SK-N-SH (cell line): ENCODE data around the gene CDH26. TPM values are rescaled to one million over a fixed set of nuclear protein-coding genes. Genes with fewer than 3 reads are reported as not detected.

Source experiments
- CTCF ChIA-PET: fragments of 300-600, 350-600 bp; formaldehyde crosslinking; extraction: SDS; loops from one replicate; lab custom pipeline; 2021; lab: Yijun Ruan, JAX
- POLR2A ChIA-PET: fragments of 350-600 bp; sonication (Branson Sonifier 250); formaldehyde crosslinking; extraction: SDS; loops from one replicate; lab custom pipeline; 2020; ENCODE audit warnings: antibody characterized with exemption, inconsistent platforms; lab: Yijun Ruan, JAX
- DNase-seq: peaks from one replicate; pipeline ENCODE4 v3.0.0; 2012
- H2AFZ ChIP-seq: fragments of 200-600 bp; sonication (generic); 2 replicates; pipeline ENCODE4 v1.8.1; 2016; ENCODE audit warnings: antibody characterized with exemption, mild to moderate bottlenecking, low read depth
- H3F3A ChIP-seq: fragments of 200-600 bp; sonication (generic); replicated peaks from 2 replicates; pipeline ENCODE3; 2016; ENCODE audit warnings: antibody characterized with exemption, mild to moderate bottlenecking; ENCODE audit not compliant: insufficient read depth
- H3K27ac ChIP-seq, 2 experiments: fragments of 200-500 bp in 1 of 2; fragments of 200-600 bp in 1 of 2; sonication (Bioruptor generic) in 1 of 2; sonication (generic), shearing (Covaris generic) in 1 of 2; 2 replicates each; pipeline versions ENCODE4 v1.5.1 to v1.6.1; 2014 to 2016; ENCODE audit warnings: low read depth in 2 of 2, inconsistent platforms in 1 of 2, low read length in 1 of 2, mild to moderate bottlenecking in 1 of 2, mixed read lengths in 1 of 2
- H3K27me3 ChIP-seq: fragments of 200-600 bp; sonication (generic), shearing (Covaris generic); 2 replicates; pipeline ENCODE4 v1.6.1; 2016; ENCODE audit warnings: mixed run types; ENCODE audit not compliant: insufficient read depth
- H3K36me3 ChIP-seq, 2 experiments: fragments of 200-500 bp in 1 of 2; fragments of 200-600 bp in 1 of 2; sonication (Bioruptor generic) in 1 of 2; sonication (generic) in 1 of 2; replicated peaks in 1 of 2; 2 replicates each; pipeline versions ENCODE3 to v1.5.1; 2014 to 2016; ENCODE audit warnings: low read length in 1 of 2, mild to moderate bottlenecking in 1 of 2; ENCODE audit not compliant: insufficient read depth in 2 of 2, control insufficient read depth in 1 of 2
- H3K4me1 ChIP-seq, 2 experiments: fragments of 200-500 bp in 1 of 2; fragments of 200-600 bp in 1 of 2; sonication (Bioruptor generic) in 1 of 2; sonication (generic), shearing (Covaris generic) in 1 of 2; 2 replicates each; pipeline versions ENCODE4 v1.5.1 to v1.6.1; 2014 to 2016; ENCODE audit warnings: low read depth in 1 of 2, low read length in 1 of 2, mixed run types in 1 of 2; ENCODE audit not compliant: insufficient read depth in 2 of 2, control insufficient read depth in 1 of 2
- H3K4me2 ChIP-seq: fragments of 200-600 bp; sonication (generic), shearing (Covaris generic); 2 replicates; pipeline ENCODE4 v1.6.1; 2017; ENCODE audit warnings: mixed run types
- H3K4me3 ChIP-seq, 2 experiments: fragments of 200-500 bp in 1 of 2; fragments of 200-600 bp in 1 of 2; sonication (Bioruptor generic) in 1 of 2; sonication (generic), shearing (Covaris generic) in 1 of 2; 2 replicates each; pipeline versions ENCODE4 v1.5.1 to v1.8.1; 2014 to 2016; ENCODE audit warnings: low read depth in 2 of 2, inconsistent platforms in 1 of 2, low read length in 1 of 2, mild to moderate bottlenecking in 1 of 2, mixed read lengths in 1 of 2, moderate library complexity in 1 of 2
- H3K79me2 ChIP-seq: fragments of 200-600 bp; sonication (generic); 2 replicates; pipeline ENCODE4 v1.8.1; 2017; ENCODE audit warnings: mild to moderate bottlenecking; ENCODE audit not compliant: insufficient read depth
- H3K9ac ChIP-seq: fragments of 200-600 bp; sonication (generic); 2 replicates; pipeline ENCODE4 v1.6.1; 2017; ENCODE audit warnings: mixed run types
- H3K9me2 ChIP-seq: fragments of 200-600 bp; sonication (generic); 2 replicates; pipeline ENCODE4 v1.6.1; 2017; ENCODE audit warnings: mixed run types
- H3K9me3 ChIP-seq: fragments of 200-600 bp; sonication (generic); 2 replicates; pipeline ENCODE4 v1.6.1; 2017; ENCODE audit warnings: mixed run types, mild to moderate bottlenecking, moderate library complexity
- H4K20me1 ChIP-seq: fragments of 200-600 bp; sonication (generic); 2 replicates; pipeline ENCODE4 v1.6.1; 2017; ENCODE audit warnings: mild to moderate bottlenecking, mixed run types; ENCODE audit not compliant: insufficient read depth
- EP300 ChIP-seq, 2 experiments: IDR thresholded peaks; 2 replicates each; pipeline versions ENCODE4 v1.4.0 to v1.6.1; 2012; ENCODE audit warnings: borderline replicate concordance in 1 of 2, low read depth in 1 of 2, low read length in 1 of 2
- FOSL2 ChIP-seq: IDR thresholded peaks from 2 replicates; pipeline ENCODE4 v1.4.0; 2012; ENCODE audit warnings: low read depth, mild to moderate bottlenecking, moderate library complexity, borderline replicate concordance
- GATA2 ChIP-seq: sonication (generic); formaldehyde crosslinking; IDR thresholded peaks from 2 replicates; pipeline ENCODE4 v1.5.0; 2020; ENCODE audit warnings: mild to moderate bottlenecking, missing genetic modification reagents
- MXI1 ChIP-seq: IDR thresholded peaks from 2 replicates; pipeline ENCODE4 v1.6.1; 2012; ENCODE audit warnings: mild to moderate bottlenecking, low read depth, low read length, improper control_type of control experiment
- POLR2AphosphoS5 ChIP-seq: IDR thresholded peaks from 2 replicates; pipeline ENCODE4 v1.6.1; 2012; ENCODE audit warnings: low read depth, low read length
- RAD21 ChIP-seq: IDR thresholded peaks from 2 replicates; pipeline ENCODE4 v1.6.1; 2012; ENCODE audit warnings: mild to moderate bottlenecking, low read length
- RXRA ChIP-seq: IDR thresholded peaks from 2 replicates; pipeline ENCODE4 v1.4.0; 2012; ENCODE audit warnings: low read depth, mild to moderate bottlenecking, borderline replicate concordance
- SMC3 ChIP-seq: IDR thresholded peaks from 2 replicates; pipeline ENCODE4 v1.6.1; 2012; ENCODE audit warnings: low read depth, low read length, improper control_type of control experiment
- WGBS: methylation state at CpG from one replicate; pipeline ENCODE4 v1.1.6; 2017; ENCODE audit warnings: low lambda C conversion rate; 5-methylcytosine and 5-hydroxymethylcytosine counted together
- polyA plus RNA-seq, 3 experiments: library from polyadenylated mRNA; depleted of rRNA; stranded (reverse); fragments of >200 nt; gene quantifications; 2 replicates each; pipeline ENCODE4 v1.2.3, GENCODE V29; 2012
- TF ChIP-seq, protein P1 (sequence below): IDR thresholded peaks from 2 replicates; pipeline ENCODE4 v1.6.1; 2012; ENCODE audit warnings: mild to moderate bottlenecking, low read depth, low read length, moderate library complexity
- TF ChIP-seq, protein P2 (sequence below): IDR thresholded peaks from 2 replicates; pipeline ENCODE4 v1.4.0; 2012; ENCODE audit warnings: low read depth, borderline replicate concordance
- TF ChIP-seq, protein P3 (sequence below): fragments of 200-600 bp; sonication (generic); IDR thresholded peaks from 2 replicates; pipeline ENCODE4 v1.6.1; 2017; ENCODE audit warnings: antibody characterized with exemption, mild to moderate bottlenecking, moderate library complexity
- TF ChIP-seq, protein P4 (sequence below): IDR thresholded peaks from 2 replicates; pipeline ENCODE4 v1.4.0; 2012; ENCODE audit warnings: low read depth, borderline replicate concordance

Gene CDH26
- polyA plus RNA-seq, 1 of the 3 experiments (the other 2 are of a cell fraction): 0.13 TPM

DNA sequence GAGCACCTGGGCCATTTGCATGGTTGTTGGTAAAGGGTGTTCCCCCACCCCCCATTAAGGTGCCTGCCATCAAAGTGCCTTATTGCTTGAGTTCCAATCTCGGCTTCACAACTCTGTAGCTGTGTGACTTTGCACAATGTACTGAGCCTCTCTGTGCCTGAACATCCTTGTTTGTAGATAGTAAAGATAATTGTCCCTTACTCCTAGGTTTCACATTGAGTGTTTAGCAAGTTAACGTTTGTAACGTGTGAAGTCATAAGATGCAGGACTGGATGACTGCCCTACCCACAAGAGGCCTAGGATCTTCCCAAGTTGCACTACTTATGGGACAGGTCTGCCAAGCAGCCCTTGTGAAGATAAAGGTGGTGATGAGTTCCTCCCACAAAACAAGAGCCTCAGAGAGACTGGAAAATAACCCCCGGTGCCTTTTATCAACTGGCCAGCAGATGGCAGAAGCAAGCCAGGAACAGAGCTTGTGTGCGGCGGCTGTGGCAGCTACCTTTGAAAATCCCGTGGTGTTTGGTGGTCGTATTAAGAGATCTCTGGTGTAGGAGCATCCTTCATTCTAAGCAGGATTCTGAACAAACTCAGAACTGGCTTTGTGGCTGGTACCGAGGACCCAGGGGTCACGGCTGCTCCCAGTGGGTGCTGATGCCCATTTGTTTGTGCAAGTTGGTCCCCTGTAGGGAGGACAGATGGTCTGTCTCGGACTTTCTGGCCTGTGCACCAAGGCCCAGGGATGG lies 99.1 kb downstream of the CDH26 start:
- peak; percentile 78 for DNase-seq

DNA sequence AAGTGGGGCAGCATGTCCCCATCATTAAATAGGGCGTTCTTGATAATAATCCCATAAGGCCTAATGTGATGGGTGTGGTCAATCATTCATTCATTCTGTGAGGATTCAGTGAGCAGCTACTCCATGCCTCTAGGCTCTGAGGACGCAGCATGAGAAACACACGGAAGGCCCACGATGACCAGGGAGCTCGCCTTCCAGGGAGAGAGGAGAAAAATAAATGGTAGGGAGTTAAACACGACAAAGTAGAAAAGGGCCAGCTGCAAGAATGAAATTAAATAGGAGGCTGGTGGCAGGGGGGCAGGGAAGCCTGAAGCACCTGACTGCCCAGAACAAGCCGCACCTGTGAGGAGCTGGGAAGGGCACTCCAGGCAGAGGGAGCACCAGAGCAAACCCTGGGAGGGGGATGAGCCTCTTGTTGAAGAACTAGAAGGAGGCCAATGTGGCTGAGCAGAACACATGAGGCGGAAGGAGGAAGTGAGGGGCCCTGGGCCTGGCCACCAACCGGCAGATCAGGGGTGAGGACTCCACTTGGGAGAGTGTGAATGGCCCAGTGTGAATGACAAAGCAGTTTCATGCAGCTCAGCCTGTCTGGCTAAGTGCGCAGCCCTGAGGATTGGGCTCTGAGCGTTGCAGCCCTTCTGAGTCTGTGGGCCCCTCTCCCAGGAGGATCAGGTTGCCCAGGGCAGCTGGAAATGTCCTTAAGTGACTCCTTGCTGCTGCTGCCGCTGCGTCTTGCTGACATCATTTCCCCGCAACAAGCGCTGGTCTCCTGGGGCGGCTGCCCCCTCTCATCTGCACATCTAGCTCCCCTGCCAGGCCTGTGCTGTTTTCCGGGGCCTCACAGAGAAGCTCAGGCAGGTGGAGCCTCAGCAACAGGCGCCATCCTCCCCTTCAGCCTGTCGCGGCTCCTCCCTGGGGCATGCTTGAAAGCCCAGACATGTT lies 99.9 kb downstream of the CDH26 start:
- Histone ChIP-seq H3K9me2 (no peaks in the 10 kb centered on the region), H3K4me3 (no peak overlapping the region), H3K79me2 (no peaks in the 10 kb centered on the region), H4K20me1 (no peaks in the 10 kb centered on the region), H3K9me3 (no peaks in the 10 kb centered on the region), H3K9ac (no peak overlapping the region), H3K36me3 (no peaks in the 10 kb centered on the region), H3F3A (no peaks in the 10 kb centered on the region), H2AFZ (no peak overlapping the region), H3K4me1 (peaks cover 0 to 18% of the 10 kb centered on the region in 2 experiments; a peak in 2 of 4 replicates), H3K4me2 (no peak overlapping the region), H3K27me3 (no peaks in the 10 kb centered on the region), H3K27ac (no peak overlapping the region)
- ChIA-PET POLR2A (no interaction called here), CTCF (interaction anchor here (0.6 to 4.1 kb wide), 49 partner anchors 11 to 1838 kb away, joined by 3 to 48 read pairs (median 3); no protein-coding TSS in a partner anchor)
- no peak for DNase-seq
- WGBS: 59% methylated on average over 16 of the region's 20 CpGs
- TF ChIP-seq EP300 (IDR thresholded peaks at IDR 0.05; ENCODE audit: borderline replicate concordance in 1 of 2, low read depth in 1 of 2, low read length in 1 of 2) (no peak), POLR2AphosphoS5 (no peak), FOSL2 (no peak), RXRA (no peak), MXI1 (no peak), GATA2 (CRISPR knock-in tag) (no peak)
- TF ChIP-seq, protein P1, sequence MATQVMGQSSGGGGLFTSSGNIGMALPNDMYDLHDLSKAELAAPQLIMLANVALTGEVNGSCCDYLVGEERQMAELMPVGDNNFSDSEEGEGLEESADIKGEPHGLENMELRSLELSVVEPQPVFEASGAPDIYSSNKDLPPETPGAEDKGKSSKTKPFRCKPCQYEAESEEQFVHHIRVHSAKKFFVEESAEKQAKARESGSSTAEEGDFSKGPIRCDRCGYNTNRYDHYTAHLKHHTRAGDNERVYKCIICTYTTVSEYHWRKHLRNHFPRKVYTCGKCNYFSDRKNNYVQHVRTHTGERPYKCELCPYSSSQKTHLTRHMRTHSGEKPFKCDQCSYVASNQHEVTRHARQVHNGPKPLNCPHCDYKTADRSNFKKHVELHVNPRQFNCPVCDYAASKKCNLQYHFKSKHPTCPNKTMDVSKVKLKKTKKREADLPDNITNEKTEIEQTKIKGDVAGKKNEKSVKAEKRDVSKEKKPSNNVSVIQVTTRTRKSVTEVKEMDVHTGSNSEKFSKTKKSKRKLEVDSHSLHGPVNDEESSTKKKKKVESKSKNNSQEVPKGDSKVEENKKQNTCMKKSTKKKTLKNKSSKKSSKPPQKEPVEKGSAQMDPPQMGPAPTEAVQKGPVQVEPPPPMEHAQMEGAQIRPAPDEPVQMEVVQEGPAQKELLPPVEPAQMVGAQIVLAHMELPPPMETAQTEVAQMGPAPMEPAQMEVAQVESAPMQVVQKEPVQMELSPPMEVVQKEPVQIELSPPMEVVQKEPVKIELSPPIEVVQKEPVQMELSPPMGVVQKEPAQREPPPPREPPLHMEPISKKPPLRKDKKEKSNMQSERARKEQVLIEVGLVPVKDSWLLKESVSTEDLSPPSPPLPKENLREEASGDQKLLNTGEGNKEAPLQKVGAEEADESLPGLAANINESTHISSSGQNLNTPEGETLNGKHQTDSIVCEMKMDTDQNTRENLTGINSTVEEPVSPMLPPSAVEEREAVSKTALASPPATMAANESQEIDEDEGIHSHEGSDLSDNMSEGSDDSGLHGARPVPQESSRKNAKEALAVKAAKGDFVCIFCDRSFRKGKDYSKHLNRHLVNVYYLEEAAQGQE: no peak
- TF ChIP-seq, protein P2, sequence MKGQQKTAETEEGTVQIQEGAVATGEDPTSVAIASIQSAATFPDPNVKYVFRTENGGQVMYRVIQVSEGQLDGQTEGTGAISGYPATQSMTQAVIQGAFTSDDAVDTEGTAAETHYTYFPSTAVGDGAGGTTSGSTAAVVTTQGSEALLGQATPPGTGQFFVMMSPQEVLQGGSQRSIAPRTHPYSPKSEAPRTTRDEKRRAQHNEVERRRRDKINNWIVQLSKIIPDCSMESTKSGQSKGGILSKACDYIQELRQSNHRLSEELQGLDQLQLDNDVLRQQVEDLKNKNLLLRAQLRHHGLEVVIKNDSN: no peak

More for the DNA sequence above, 99.1 kb downstream of the CDH26 start:
- ChIA-PET POLR2A (no interaction called here), CTCF (interaction anchor here (0.6 to 4.1 kb wide), 49 partner anchors 10 to 1839 kb away, joined by 3 to 48 read pairs (median 3); no protein-coding TSS in a partner anchor)
- no peaks in the 10 kb centered on the region for H3K9me3 ChIP-seq
- no peaks in the 10 kb centered on the region for H3K36me3 ChIP-seq
- peak overlapping the region in 1 of 2 experiments; percentile 35; a peak in 1 of 4 replicates for H3K4me3 ChIP-seq
- H3K27me3 ChIP-seq: no peaks in the 10 kb centered on the region
- H3K9ac ChIP-seq: no peak overlapping the region
- H3K9me2 ChIP-seq: no peaks in the 10 kb centered on the region
- peaks cover 0 to 10% of the 10 kb centered on the region in 2 experiments; a peak in 2 of 4 replicates for H3K4me1 ChIP-seq
- WGBS: 5% methylated on average over 9 of the region's 11 CpGs
- H3F3A ChIP-seq: no peaks in the 10 kb centered on the region
- no peaks in the 10 kb centered on the region for H4K20me1 ChIP-seq
- TF ChIP-seq SMC3: peak; percentile 52; the same call in 1 of the 2 replicates
- peak; percentile 92 for TF ChIP-seq RAD21
- TF ChIP-seq, protein P3, sequence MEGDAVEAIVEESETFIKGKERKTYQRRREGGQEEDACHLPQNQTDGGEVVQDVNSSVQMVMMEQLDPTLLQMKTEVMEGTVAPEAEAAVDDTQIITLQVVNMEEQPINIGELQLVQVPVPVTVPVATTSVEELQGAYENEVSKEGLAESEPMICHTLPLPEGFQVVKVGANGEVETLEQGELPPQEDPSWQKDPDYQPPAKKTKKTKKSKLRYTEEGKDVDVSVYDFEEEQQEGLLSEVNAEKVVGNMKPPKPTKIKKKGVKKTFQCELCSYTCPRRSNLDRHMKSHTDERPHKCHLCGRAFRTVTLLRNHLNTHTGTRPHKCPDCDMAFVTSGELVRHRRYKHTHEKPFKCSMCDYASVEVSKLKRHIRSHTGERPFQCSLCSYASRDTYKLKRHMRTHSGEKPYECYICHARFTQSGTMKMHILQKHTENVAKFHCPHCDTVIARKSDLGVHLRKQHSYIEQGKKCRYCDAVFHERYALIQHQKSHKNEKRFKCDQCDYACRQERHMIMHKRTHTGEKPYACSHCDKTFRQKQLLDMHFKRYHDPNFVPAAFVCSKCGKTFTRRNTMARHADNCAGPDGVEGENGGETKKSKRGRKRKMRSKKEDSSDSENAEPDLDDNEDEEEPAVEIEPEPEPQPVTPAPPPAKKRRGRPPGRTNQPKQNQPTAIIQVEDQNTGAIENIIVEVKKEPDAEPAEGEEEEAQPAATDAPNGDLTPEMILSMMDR: peak; percentile 48
- TF ChIP-seq, protein P4, sequence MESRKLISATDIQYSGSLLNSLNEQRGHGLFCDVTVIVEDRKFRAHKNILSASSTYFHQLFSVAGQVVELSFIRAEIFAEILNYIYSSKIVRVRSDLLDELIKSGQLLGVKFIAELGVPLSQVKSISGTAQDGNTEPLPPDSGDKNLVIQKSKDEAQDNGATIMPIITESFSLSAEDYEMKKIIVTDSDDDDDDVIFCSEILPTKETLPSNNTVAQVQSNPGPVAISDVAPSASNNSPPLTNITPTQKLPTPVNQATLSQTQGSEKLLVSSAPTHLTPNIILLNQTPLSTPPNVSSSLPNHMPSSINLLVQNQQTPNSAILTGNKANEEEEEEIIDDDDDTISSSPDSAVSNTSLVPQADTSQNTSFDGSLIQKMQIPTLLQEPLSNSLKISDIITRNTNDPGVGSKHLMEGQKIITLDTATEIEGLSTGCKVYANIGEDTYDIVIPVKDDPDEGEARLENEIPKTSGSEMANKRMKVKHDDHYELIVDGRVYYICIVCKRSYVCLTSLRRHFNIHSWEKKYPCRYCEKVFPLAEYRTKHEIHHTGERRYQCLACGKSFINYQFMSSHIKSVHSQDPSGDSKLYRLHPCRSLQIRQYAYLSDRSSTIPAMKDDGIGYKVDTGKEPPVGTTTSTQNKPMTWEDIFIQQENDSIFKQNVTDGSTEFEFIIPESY: no peak
- no peaks in the 10 kb centered on the region for H3K79me2 ChIP-seq
- H2AFZ ChIP-seq: no peak overlapping the region
- H3K4me2 ChIP-seq: no peak overlapping the region
- H3K27ac ChIP-seq: no peak overlapping the region
